IPS-NIHi11 (cell line): Measurements from ENCODE around the gene HOXA11.
A peak's percentile ranks its signal among the peaks of the same experiment; 100 is the strongest.

ENCODE experiments used
- DNase-seq: peaks from one replicate; pipeline ENCODE4 v3.0.0; 2012; ENCODE audit warnings: mixed read lengths, low spot score

Gene HOXA11

DNA sequence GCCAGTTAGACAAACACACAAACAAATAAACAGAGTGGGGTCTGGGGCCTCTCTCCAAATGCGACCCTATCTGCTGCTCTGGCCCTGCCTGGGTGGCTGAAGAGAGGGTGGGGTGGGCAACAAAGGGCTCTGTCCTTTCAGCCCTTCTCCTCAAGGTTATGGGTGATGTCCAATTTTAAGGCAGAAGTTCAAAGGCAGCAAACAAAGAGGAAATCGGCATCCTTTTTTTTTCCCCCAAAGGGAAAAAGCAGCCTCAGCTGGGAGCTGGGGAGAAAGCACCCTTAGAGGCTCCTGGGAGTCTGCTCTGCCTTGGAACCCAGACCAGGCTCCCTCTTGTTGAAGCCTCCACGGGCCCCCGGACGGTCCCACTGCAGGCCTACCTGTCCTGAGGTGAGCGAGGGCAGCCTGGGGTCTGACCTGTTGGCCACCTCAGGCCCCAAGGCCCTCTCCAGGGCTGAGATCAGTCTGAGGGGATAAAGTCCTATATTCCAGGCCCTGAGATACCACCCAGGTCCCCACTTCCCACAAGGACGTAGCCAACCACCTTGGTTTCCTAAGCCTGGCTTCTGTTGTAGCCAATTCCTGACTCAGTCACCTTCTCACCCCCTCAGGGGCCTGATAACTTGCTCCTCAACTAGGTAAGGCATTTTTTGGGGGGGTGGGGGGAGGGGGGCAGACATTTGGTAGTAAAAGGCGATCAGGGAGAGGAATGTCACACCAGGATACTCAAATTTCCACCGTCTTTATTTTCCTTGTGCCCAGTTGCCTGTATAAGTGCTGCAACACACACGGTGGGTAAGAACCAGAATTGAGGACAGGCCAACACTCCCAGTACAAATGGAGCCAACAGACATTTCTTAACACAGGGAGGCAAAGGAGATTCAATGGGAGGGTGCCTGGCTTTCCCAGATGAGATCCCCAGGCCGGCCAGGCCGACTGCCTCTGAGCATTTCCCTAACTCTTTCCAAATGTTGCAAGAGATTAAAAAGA lies 4.3 kb downstream of the HOXA11 start:
- DNase-seq: no peak

DNA sequence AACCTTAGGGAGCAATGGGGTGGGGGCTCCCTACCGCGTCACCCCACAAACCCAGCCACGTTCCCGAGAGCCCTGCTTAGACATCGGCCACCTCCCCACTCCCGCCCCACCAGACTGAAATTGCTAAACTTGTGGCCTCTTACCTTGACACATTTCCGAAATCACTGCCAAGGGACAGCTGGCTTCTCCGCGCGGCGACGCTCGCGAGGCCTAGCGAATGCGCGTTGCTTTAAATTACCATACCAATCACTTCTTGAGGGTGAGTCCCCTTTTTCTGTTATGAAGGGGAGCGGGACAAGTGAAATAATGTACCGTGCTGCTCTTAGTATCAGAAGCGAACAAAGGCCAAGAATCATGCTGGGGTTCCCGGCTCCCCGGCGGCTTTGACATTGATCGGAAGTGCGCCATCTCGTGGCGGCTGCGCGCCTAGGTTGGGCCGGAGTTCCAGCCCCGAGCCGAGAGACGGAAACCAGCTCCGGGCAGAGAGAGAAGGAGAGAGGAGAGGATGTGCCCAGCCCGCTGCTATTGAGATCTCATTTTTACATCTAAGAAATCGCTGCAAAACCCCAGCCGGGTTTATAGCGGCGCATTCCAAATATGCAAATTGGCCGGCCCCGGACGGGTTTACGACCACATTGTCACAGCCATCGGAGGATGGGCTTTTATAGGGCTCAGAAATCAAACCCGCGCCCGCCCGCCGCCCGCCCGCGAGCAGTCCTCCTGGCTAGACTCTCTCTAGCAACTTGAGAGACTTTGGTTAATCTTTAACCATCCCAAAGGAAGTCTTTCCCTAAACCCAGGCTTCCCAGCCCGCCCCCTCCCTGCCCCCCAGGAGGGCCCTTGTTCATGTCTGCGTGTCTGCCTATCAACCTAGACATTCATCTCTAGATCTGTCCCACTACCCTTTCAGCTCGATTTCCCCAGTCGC lies 5.3 kb downstream of the HOXA11 start:
- peak; percentile 84 for DNase-seq

GRCh38 chr7:27179030-27179429 lies 6.0 kb downstream of the HOXA11 start:
- no peak for DNase-seq

GRCh38 chr7:27178366-27178765 lies 6.7 kb downstream of the HOXA11 start:
- DNase-seq: no peak

- DNase-seq: no peak
Measured at GRCh38 chr7:27177795-27178320, 7.2 kb downstream of the HOXA11 start.

DNA sequence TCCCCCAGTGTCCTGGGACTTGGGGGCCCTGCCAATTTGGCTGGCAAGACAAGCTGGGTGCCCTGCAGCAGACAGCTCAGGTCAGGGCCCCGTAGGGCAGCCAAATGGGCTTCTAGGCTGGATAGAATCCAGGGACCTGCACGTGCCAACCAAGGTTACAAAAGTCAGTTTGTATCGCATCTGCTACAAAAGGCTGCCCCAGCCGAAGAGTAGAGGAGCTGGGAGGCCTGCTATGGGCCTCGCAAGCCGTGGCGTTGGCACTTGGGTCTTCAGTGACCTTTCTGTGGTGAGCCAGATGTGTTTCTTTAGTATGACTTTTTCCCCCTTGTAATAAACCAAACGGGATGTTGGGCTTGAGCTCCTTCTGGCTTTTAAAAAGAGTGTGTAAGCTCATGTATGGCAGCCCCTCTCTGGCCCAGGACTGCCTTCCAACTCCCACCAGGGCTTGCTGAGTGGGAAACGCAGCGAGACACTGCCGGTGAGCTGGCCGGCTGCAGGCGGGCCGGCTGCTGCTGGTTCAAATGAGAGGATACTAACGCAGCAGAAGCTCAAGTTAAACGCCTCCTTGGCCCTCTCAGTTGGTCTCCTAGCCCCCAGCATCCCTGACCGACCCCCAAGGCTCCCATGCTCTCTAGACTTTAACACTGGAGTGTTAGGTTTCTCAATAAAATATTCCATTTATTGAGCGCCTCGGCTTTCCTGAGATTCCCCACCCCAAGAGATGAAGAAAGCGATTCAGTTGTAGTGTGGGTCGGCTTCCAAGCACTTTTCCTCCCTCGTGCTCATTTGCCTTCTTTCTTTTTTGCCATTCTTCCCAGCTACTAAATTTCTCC lies 7.9 kb downstream of the HOXA11 start:
- no peak for DNase-seq

DNA sequence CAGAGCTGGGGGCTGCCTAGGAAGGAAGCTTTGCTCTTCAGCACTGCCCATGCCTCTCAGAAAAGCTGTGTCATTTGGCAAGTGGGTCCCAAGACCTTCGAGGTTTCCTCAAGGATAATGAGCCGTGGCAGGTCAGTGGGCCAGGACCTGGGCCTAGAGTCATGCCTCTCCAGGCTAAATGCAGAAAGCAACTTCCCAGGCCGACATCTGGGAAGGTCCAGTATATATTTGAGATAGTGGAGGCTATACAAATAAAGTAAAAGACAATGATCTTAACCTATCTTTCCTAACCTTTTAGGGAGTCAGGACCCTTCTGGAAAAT lies 8.5 kb downstream of the HOXA11 start:
- no peak for DNase-seq

DNA sequence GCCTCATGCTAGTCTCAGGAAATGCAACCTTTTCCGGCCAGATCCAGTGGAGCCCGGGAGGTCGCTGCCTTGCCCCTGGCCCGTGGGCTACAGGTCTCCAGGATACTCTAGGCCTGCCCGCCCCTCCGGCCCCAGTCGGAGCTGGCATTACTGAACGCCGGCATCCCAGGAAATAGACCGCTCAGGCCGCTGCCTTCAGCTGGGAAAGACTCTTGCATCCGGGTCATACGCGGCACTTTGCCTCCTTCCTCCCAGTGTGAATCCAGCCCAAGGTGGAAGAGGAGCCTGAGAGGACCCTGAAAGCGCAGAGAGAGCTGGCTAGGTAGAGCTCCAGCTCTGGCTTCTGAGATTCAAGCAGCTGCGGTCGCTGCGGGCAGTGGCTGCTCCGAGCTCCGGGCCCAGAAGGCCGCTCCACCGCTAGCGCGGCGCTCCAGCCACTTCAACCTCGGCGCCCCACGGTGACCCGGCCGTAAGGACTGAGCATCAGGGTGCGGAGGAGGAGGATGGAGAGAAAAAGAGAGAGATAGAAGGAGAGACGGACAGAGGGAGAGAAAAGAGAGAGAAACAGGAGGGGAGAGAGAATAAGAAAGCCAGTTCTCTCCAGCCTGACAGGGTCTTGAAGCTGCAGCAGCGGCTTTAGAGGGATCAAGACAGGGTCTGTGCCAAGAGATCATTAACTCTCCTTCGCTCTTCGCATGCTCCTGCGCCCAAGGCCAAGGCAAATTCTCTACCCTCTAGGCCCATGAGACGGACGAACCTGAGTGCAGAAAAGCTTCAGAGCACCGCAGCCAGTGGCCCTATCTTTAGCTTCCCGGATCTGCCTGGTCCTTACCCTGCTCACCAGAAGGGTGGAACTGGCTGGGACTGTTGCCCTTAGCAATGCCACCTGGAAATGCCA lies 9.2 kb downstream of the HOXA11 start:
- DNase-seq: peak; percentile 10

DNA sequence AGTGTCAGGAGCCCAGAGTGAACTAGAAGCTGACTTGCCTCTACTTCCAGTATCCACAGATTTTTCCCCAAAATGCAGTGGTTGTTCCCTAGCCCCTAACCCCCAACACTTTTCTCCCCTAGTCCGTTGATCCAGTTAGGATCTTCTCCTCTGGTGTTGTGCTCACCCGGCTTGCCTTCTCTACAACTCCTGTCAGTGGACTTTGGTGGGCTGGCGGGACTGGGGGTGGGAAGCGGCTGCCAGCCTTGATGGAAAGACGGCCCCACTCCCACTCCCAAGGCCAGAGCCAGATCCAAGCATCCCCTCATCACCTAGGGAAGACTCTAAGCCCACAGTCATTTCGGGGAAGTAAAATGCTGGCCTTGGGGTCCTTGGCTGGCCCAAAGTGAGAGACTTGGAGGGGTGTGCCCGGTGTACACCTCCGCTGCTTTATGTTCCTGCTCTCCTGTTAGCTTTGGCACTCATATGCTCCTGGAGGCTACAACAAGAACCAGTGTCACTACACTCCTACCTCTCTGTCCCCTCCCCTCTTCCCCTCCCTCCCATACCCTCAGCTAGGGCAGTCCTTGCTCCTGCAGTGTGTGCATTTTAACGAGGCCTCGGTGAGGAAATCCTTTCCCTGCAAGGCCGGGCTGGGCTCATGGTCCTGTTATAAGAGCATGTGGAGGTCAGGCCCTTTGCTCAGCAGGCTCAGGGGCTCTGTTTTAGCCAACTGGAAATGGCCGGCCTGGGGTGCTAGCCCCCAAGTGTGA lies 10.0 kb downstream of the HOXA11 start:
- peak; percentile 12 for DNase-seq

GRCh38 chr7:27173956-27174873 lies 10.8 kb downstream of the HOXA11 start, which contains the start of gene HOXA10:
HOXA10 (minus strand) TSS chr7:27174320; CDS start chr7:27174306, 14 bp downstream.
- DNase-seq: peak; percentile 33

GRCh38 chr7:27173511-27173955 lies 11.5 kb downstream of the HOXA11 start:
- DNase-seq: peak; percentile 39

DNA sequence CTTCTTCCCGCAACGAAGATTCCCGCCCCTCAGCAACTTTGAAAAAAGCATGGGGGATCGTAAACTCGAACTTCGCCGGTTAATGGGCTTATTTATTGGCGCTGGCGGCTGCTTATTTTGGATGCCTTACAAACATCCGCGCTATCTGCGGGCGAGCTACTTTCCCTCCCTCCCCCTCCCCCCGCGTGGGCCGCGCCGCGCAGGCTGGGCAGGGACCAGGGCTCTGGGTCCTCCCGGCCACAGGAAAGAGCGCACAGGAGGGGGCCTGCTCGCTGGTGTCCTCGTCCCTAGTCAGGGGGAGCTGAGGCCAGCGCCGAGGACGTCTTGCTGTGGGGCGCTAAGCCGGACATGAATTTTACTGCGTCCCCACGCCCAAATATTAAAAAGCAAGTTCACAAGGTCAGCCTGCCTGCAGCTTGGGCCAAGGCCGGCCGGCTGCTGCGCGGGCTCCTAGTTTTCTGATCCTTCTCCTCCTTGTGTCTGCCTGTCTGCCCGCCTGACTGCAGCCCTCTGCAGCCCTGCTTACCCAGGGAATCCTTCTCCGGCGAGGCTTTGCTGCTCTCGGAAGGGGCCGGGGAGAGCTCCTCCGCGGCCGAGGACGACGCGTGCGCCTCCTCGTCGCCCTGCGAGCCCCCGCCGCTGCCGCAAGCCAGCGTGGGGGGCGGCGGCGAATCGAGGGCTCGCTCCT lies 12.1 kb downstream of the HOXA11 start:
- peak; percentile 22 for DNase-seq

- DNase-seq: no peak
Measured at GRCh38 chr7:27172315-27172774, 12.7 kb downstream of the HOXA11 start.

DNA sequence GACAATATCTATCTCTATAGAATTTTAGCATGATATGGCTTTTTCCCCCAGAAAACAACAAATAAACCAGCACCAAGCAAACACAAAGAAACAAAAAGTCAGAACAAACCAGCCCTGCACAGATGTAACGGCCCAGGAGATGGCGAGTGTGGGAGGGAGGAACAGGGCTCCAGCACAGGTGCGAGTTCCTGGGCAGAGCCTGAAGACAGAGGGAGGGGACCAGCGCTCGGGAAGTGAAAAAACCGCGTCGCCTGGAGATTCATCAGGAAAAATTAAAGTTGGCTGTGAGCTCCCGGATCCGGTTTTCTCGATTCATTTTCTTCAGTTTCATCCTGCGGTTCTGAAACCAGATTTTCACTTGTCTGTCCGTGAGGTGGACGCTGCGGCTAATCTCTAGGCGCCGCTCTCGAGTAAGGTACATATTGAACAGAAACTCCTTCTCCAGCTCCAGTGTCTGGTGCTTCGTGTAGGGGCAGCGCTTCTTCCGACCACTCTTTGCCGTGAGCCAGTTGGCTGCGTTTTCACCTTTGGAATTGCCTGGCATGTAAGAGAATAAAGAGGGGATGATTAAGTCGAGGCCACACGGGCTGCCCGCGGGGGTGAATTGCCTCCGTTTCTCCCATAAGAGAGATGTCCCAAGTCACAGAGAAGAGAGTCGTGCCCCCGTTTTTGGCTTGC lies 13.3 kb downstream of the HOXA11 start:
- DNase-seq: no peak

- no peak for DNase-seq
Measured at GRCh38 chr7:27171325-27171636, 13.8 kb downstream of the HOXA11 start.

GRCh38 chr7:27170426-27171324 lies 14.4 kb downstream of the HOXA11 start:
- no peak for DNase-seq
